Neural progenitor cell (in vitro differentiated cells): ENCODE data around the gene ZNF221. TPM values are rescaled to one million over a fixed set of nuclear protein-coding genes. Genes with fewer than 3 reads are reported as not detected.

Experiments
- DNase-seq: peaks from one replicate; pipeline ENCODE4 v3.0.0-alpha.2; 2016; ENCODE audit warnings: low spot score
- H2AFZ ChIP-seq: fragments of 200-600 bp; sonication (generic); replicated peaks from 2 replicates; pipeline ENCODE4 v1.6.1; 2016; ENCODE audit warnings: antibody characterized with exemption
- H3F3A ChIP-seq: fragments of 200-600 bp; sonication (generic); 2 replicates; pipeline ENCODE4 v1.6.1; 2016; ENCODE audit warnings: antibody characterized with exemption, low read depth
- H3K27ac ChIP-seq: fragments of 200-600 bp; sonication (generic); 2 replicates; pipeline ENCODE4 v1.5.1; 2016; ENCODE audit warnings: mild to moderate bottlenecking
- H3K27me3 ChIP-seq: fragments of 200-600 bp; sonication (generic); 2 replicates; pipeline ENCODE4 v1.6.1; 2016; ENCODE audit warnings: mild to moderate bottlenecking, moderate library complexity
- H3K36me3 ChIP-seq: fragments of 200-600 bp; sonication (generic); 2 replicates; pipeline ENCODE4 v1.5.1; 2016
- H3K4me1 ChIP-seq: fragments of 200-600 bp; sonication (generic); 2 replicates; pipeline ENCODE4 v1.6.1; 2016; ENCODE audit warnings: mixed run types
- H3K4me2 ChIP-seq: fragments of 200-600 bp; sonication (generic); 2 replicates; pipeline ENCODE4 v1.6.1; 2016
- H3K4me3 ChIP-seq: fragments of 200-600 bp; sonication (generic); 2 replicates; pipeline ENCODE4 v1.5.1; 2016
- H3K79me2 ChIP-seq: fragments of 200-600 bp; sonication (generic); 2 replicates; pipeline ENCODE4 v1.6.1; 2016; ENCODE audit warnings: low read depth
- H3K9ac ChIP-seq: fragments of 200-600 bp; sonication (generic); 2 replicates; pipeline ENCODE4 v1.6.1; 2016
- H3K9me3 ChIP-seq: fragments of 200-600 bp; sonication (generic); 2 replicates; pipeline ENCODE4 v1.5.1; 2016; ENCODE audit warnings: low read depth
- H4K20me1 ChIP-seq: fragments of 200-600 bp; sonication (generic); 2 replicates; pipeline ENCODE4 v1.6.1; 2016; ENCODE audit warnings: low read depth
- H3K27ac Mint-ChIP-seq: 3 replicates; pipeline ENCODE4 v1.8.0; 2021; ENCODE audit warnings: mixed read lengths
- H3K27me3 Mint-ChIP-seq: 2 replicates; pipeline ENCODE4 v1.8.0; 2022; ENCODE audit warnings: low read depth, mild to moderate bottlenecking, inconsistent platforms, moderate library complexity, mixed read lengths; ENCODE audit not compliant: insufficient read depth
- H3K36me3 Mint-ChIP-seq: 3 replicates; pipeline ENCODE4 v1.8.0; 2021; ENCODE audit warnings: mixed read lengths
- H3K4me1 Mint-ChIP-seq: 3 replicates; pipeline ENCODE4 v1.8.0; 2021; ENCODE audit warnings: mixed read lengths
- H3K4me3 Mint-ChIP-seq: 3 replicates; pipeline ENCODE4 v1.8.0; 2021; ENCODE audit warnings: mild to moderate bottlenecking, moderate library complexity, mixed read lengths
- H3K9me3 Mint-ChIP-seq: 3 replicates; pipeline ENCODE4 v1.8.0; 2020; ENCODE audit warnings: mixed read lengths
- EZH2 ChIP-seq: fragments of 200-600 bp; sonication (generic); IDR thresholded peaks from 2 replicates; pipeline ENCODE4 v1.6.1; 2017; ENCODE audit warnings: antibody characterized with exemption, mild to moderate bottlenecking, moderate library complexity
- EZH2phosphoT487 ChIP-seq: fragments of 200-600 bp; sonication (generic); IDR thresholded peaks from 2 replicates; pipeline ENCODE4 v1.6.1; 2017; ENCODE audit warnings: antibody characterized with exemption
- total RNA-seq: library from RNA; depleted of rRNA; stranded (reverse); fragments of >200 nt; gene quantifications from 2 replicates; pipeline ENCODE4 v1.2.3, GENCODE V29; 2015; ENCODE audit warnings: low replicate concordance
- TF ChIP-seq, protein P1 (sequence below): fragments of 200-600 bp; sonication (generic); IDR thresholded peaks from 2 replicates; pipeline ENCODE4 v1.5.1; 2017; ENCODE audit warnings: antibody characterized with exemption, mild to moderate bottlenecking

ZNF221 gene
- total RNA-seq, 1 donor from 2014 or later: 12.2 TPM

DNA sequence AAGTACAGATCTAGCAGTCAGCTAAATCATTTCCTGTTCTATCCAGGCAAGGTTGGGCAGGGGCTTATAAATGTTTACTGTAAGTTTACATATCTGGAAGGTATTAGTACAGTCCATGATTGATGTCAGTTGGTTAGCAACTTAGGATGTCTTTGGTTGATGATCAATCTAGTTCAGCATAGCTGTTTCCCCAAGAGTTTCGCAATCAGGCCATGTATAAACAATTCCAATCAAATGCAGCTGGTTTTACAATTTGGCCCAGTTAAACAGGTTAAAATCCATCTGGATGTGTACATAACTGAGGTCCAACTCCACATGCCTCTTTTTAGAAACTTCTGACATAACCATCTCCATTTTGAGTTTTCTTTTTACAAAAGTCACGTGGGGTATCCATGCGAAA is 6.9 kb downstream of the ZNF221 start:
- Mint-ChIP-seq H3K9me3 (peaks cover 63% of the 10 kb centered on the region), H3K4me3 (no peak overlapping the region), H3K4me1 (no peaks in the 10 kb centered on the region), H3K36me3 (peaks cover 62% of the 10 kb centered on the region), H3K27me3 (peaks cover 4% of the 10 kb centered on the region), H3K27ac (no peak overlapping the region)
- H3K9ac ChIP-seq: no peak overlapping the region
- H3K79me2 ChIP-seq: peaks cover 8% of the 10 kb centered on the region
- H3K27ac ChIP-seq: no peak overlapping the region
- H4K20me1 ChIP-seq: no peaks in the 10 kb centered on the region
- no peak for DNase-seq
- peaks cover 14% of the 10 kb centered on the region for H3K9me3 ChIP-seq
- no peaks in the 10 kb centered on the region for H3K4me1 ChIP-seq
- H2AFZ ChIP-seq: no peak overlapping the region
- H3F3A ChIP-seq: no peaks in the 10 kb centered on the region
- peaks cover 14% of the 10 kb centered on the region for H3K36me3 ChIP-seq
- TF ChIP-seq EZH2 (no peak), EZH2phosphoT487 (no peak)
- TF ChIP-seq, protein P1, sequence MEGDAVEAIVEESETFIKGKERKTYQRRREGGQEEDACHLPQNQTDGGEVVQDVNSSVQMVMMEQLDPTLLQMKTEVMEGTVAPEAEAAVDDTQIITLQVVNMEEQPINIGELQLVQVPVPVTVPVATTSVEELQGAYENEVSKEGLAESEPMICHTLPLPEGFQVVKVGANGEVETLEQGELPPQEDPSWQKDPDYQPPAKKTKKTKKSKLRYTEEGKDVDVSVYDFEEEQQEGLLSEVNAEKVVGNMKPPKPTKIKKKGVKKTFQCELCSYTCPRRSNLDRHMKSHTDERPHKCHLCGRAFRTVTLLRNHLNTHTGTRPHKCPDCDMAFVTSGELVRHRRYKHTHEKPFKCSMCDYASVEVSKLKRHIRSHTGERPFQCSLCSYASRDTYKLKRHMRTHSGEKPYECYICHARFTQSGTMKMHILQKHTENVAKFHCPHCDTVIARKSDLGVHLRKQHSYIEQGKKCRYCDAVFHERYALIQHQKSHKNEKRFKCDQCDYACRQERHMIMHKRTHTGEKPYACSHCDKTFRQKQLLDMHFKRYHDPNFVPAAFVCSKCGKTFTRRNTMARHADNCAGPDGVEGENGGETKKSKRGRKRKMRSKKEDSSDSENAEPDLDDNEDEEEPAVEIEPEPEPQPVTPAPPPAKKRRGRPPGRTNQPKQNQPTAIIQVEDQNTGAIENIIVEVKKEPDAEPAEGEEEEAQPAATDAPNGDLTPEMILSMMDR: no peak
- no peak overlapping the region for H3K4me2 ChIP-seq
- H3K27me3 ChIP-seq: no peaks in the 10 kb centered on the region
- no peak overlapping the region for H3K4me3 ChIP-seq

DNA sequence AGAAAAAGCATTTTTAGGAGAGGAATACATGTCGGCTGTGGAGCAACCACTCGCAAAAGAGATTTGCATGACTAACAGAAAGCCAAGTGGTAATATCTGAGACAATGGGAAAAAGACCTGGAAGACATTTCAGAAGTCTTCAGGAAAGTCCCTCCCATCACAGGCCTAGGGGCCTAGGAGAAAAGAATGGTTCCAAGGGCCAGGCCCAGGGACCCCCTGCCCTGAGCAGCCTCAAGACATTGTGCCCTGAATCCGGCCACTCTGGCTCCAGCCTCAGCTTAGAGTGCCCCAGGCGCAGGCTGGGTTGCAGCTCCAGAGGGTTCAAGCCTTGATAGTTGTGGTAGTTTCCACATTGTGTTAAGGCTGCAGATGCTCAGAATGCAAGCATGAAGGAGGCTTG is 9.4 kb downstream of the ZNF221 start:
- no peaks in the 10 kb centered on the region for H3K27me3 ChIP-seq

DNA sequence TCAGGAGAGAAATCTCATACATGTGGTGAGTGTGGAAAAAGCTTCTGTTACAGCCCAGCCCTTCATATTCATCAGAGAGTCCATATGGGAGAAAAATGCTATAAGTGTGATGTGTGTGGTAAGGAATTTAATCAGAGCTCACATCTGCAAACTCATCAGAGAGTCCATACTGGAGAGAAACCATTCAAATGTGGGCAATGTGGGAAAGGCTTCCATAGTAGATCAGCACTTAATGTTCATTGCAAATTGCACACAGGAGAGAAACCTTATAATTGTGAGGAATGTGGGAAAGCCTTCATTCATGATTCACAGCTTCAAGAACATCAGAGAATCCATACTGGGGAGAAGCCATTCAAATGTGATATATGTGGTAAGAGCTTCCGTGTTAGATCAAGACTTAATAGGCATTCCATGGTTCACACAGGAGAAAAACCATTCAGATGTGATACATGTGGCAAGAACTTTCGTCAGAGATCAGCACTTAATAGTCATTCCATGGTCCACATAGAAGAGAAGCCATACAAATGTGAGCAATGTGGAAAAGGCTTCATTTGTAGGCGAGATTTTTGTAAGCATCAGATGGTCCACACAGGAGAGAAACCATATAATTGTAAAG is 15.2 kb downstream of the ZNF221 start:
- H3K9me3 Mint-ChIP-seq: peaks cover 89% of the 10 kb centered on the region
- Histone ChIP-seq H3K9me3 (peaks cover 74% of the 10 kb centered on the region), H3K9ac (no peak overlapping the region), H3K4me3 (no peak overlapping the region), H3K27ac (no peak overlapping the region), H3K36me3 (peaks cover 85% of the 10 kb centered on the region), H3K79me2 (no peaks in the 10 kb centered on the region), H2AFZ (no peak overlapping the region), H3K4me1 (no peaks in the 10 kb centered on the region), H3K27me3 (no peaks in the 10 kb centered on the region), H4K20me1 (no peaks in the 10 kb centered on the region), H3F3A (peaks cover 6% of the 10 kb centered on the region), H3K4me2 (no peak overlapping the region)
- no peaks in the 10 kb centered on the region for H3K4me1 Mint-ChIP-seq
- no peak for DNase-seq
- H3K4me3 Mint-ChIP-seq: no peak overlapping the region
- TF ChIP-seq EZH2phosphoT487: no peak
- TF ChIP-seq EZH2: no peak
- TF ChIP-seq, protein P1: no peak
- H3K36me3 Mint-ChIP-seq: peaks cover 83% of the 10 kb centered on the region
- H3K27me3 Mint-ChIP-seq: peaks cover 5% of the 10 kb centered on the region
- no peak overlapping the region for H3K27ac Mint-ChIP-seq

More for the DNA sequence above, 9.4 kb downstream of the ZNF221 start:
- Mint-ChIP-seq H3K36me3 (peaks cover 68% of the 10 kb centered on the region), H3K4me3 (no peak overlapping the region), H3K27ac (no peak overlapping the region), H3K27me3 (peaks cover 1% of the 10 kb centered on the region), H3K9me3 (peaks cover 71% of the 10 kb centered on the region), H3K4me1 (no peaks in the 10 kb centered on the region)
- no peaks in the 10 kb centered on the region for H3F3A ChIP-seq
- H3K36me3 ChIP-seq: peaks cover 38% of the 10 kb centered on the region
- DNase-seq: no peak
- no peaks in the 10 kb centered on the region for H3K4me1 ChIP-seq
- no peak for TF ChIP-seq EZH2
- no peak for TF ChIP-seq EZH2phosphoT487
- TF ChIP-seq, protein P1: no peak
- no peaks in the 10 kb centered on the region for H4K20me1 ChIP-seq
- H3K9me3 ChIP-seq: peaks cover 34% of the 10 kb centered on the region
- no peak overlapping the region for H3K27ac ChIP-seq
- H3K4me3 ChIP-seq: no peak overlapping the region
- H3K9ac ChIP-seq: no peak overlapping the region
- no peak overlapping the region for H3K4me2 ChIP-seq
- H2AFZ ChIP-seq: no peak overlapping the region
- peaks cover 8% of the 10 kb centered on the region for H3K79me2 ChIP-seq
